KOPT-K1 (cell line): Measurements from ENCODE around the gene ST3GAL2.
"Not testable (repeated sequence)": the region's sequence is repeated elsewhere in the genome, so short reads cannot be mapped to it uniquely, and the experiment has no call there.

ENCODE experiments used
- H3K27ac ChIP-seq: fragments of 200-600 bp; sonication (generic); 2 replicates; pipeline ENCODE4 v1.5.1; 2016; ENCODE audit warnings: antibody characterized with exemption, mild to moderate bottlenecking, low read depth, low read length; ENCODE audit not compliant: poor library complexity, severe bottlenecking
- H3K36me3 ChIP-seq: fragments of 200-600 bp; sonication (generic); 2 replicates; pipeline ENCODE4 v1.5.1; 2017; ENCODE audit warnings: antibody characterized with exemption, mild to moderate bottlenecking, low read length, moderate library complexity; ENCODE audit not compliant: insufficient read depth
- H3K9me3 ChIP-seq: fragments of 200-600 bp; sonication (generic); 2 replicates; pipeline ENCODE4 v1.5.1; 2017; ENCODE audit warnings: antibody characterized with exemption, low read length, mild to moderate bottlenecking; ENCODE audit not compliant: insufficient read depth, poor library complexity, severe bottlenecking

ST3GAL2 gene

GRCh38 chr16:70394853-70395252 is 44.0 kb downstream of the ST3GAL2 start:
- peaks cover 44% of the 10 kb centered on the region for H3K36me3 ChIP-seq
- H3K9me3 ChIP-seq = no peaks in the 10 kb centered on the region
- no peak overlapping the region for H3K27ac ChIP-seq

- Histone ChIP-seq H3K9me3 (no peaks in the 10 kb centered on the region), H3K36me3 (peaks cover 33% of the 10 kb centered on the region), H3K27ac (no peak overlapping the region)
These were observed 45.2 kb downstream of the ST3GAL2 start for GRCh38 chr16:70393662-70394061.

- H3K36me3 ChIP-seq = peaks cover 33% of the 10 kb centered on the region
- no peaks in the 10 kb centered on the region for H3K9me3 ChIP-seq
- no peak overlapping the region for H3K27ac ChIP-seq
These were observed 46.3 kb downstream of the ST3GAL2 start for GRCh38 chr16:70392606-70393005.

- Histone ChIP-seq H3K36me3 (peaks cover 36% of the 10 kb centered on the region), H3K9me3 (no peaks in the 10 kb centered on the region), H3K27ac (no peak overlapping the region)
These were observed 46.9 kb downstream of the ST3GAL2 start for GRCh38 chr16:70391881-70392481.

DNA sequence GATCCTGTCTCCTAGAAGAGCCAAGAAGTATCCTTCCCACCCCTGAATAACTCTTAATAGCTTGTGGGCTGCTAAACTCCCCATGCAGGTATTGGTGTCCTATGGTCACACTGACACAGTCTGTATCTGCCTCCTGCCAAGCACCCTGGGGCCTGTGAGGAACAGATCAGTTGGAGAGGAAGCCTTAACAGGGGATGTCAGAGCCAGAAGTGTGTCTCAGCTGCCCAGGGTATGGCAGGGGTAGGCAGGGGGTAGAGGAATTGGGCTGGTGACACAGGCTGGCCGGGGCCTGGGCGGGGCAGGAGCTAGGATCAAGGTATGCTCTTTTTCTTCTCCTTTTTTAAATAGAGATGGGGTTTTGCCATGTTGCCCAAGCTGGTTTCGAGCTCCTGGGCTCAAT is 47.5 kb downstream of the ST3GAL2 start:
- Histone ChIP-seq H3K36me3 (peaks cover 40% of the 10 kb centered on the region), H3K27ac (no peak overlapping the region), H3K9me3 (no peaks in the 10 kb centered on the region)

DNA sequence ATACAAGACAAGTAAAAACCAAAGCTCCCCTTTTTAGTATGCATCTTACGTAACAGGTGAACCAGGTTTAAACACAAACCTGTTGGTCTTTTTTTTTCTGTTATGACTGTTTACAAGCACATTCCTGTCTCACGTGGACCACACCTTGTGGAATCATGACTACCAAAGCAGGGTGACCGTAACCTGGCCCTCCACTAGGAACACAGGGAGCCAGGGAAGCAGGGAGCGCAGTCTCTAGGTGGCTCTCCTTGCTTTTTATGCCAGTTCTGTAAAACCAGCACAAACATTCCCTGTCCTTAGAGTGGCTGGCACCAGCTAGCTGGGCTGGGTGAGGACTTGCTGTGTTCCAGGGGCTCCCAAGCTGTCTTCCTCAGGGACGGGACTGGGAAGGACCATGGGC is 48.1 kb downstream of the ST3GAL2 start:
- H3K27ac ChIP-seq = no peak overlapping the region
- peaks cover 40% of the 10 kb centered on the region for H3K36me3 ChIP-seq
- no peaks in the 10 kb centered on the region for H3K9me3 ChIP-seq

GRCh38 chr16:70388006-70388680 is 50.8 kb downstream of the ST3GAL2 start:
- Histone ChIP-seq H3K9me3 (no peaks in the 10 kb centered on the region), H3K36me3 (peaks cover 26% of the 10 kb centered on the region), H3K27ac (no peak overlapping the region)

DNA sequence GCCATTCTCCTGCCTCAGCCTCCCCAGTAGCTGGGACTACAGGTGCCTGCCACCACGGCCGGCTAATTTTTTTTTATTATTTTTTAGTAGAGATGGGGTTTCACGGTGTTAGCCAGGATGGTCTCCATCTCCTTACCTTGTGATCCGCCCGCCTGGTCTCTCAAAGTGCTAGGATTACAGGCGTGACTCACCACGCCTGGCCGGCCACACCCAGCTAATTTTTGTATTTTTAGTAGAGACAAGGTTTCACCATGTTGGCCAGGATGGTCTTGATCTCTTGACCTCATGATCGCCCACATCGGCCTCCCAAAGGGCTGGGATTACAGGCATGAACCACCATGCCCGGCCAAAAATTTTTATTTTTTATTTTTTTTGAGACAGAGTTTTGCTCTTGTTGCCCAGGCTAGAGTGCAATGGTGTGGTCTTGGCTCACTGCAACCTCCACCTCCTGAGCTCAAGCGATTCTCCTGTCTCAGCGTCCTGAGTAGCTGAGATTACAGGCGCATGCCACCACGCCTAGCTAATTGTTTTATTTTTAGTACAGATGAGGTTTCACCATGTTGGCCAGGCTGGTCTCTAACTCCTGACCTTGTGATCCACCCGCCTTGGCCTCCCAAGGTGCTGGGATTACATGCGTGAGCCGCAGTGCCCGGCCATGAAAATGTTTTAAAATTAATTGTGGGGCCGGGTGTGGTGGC is 52.5 kb downstream of the ST3GAL2 start:
- not testable (repeated sequence) for H3K9me3 ChIP-seq, H3K27ac ChIP-seq
- peaks cover 30% of the 10 kb centered on the region for H3K36me3 ChIP-seq

DNA sequence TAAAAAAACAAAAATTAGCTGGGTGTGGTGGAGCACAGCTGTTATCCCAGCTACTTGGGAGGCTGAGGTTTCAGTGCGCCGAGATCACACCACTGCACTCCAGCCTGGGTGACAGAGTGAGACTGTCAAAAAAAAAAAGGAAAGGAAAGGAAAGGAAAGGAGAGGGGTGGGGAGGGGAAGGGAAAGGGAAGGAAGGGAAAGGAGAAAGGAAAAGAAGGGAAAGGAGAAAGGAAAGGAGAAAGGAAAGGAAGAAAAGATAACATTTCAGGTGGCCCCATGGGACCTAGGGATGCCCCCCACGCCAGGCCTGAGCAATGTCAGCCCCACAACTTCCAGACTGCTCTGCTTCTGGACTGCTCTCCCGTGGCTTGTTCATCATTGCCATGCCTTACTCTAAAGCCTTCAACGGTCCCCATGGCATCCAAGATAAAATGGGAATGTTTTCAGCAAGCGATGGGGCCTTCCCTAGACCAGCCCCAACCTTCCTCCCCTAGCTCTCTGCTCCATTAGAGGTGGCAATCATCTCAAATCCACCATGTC is 55.4 kb downstream of the ST3GAL2 start:
- H3K27ac ChIP-seq = no peak overlapping the region
- H3K9me3 ChIP-seq = no peaks in the 10 kb centered on the region
- peaks cover 38% of the 10 kb centered on the region for H3K36me3 ChIP-seq

DNA sequence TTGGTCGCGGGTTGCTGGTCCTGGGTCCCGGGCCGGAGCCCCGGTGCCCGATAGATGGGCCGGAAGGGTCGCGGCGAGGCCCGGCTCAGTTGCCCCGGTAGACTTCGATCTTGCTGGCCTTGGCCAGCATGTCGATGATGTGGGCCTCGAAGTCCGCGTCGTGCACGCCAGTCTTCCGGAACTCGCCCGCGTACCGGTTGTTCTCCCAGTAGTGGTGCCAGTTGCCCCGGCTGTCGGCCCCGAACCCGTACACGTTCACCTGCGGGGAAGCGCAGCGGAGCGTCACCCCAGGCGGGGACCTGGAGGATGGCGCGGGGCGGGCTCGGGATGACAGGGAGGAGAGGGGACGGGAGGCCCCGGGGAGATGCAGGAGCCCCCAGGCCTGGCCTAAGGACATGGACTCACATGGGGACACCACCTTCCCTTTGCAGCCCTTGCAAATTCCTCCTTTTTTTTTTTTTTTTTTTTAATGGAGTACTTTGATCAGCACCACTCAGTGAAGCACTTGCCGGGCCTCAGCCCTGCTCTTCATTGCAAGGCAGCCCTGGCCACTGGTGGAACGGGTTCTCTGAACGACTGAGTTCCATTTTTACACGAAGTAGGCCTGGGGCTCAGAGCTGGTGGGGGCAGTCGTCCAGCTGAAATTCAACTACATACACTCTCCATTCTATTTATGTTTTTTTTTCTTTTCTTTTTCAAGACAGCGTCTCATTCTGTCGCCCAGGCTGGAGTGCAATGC is 57.1 kb downstream of the ST3GAL2 start:
- peak overlapping the region; percentile 93 for H3K27ac ChIP-seq
- peaks cover 37% of the 10 kb centered on the region for H3K36me3 ChIP-seq
- no peaks in the 10 kb centered on the region for H3K9me3 ChIP-seq

GRCh38 chr16:70380919-70381603 is 57.8 kb downstream of the ST3GAL2 start:
- H3K36me3 ChIP-seq = peaks cover 43% of the 10 kb centered on the region
- H3K9me3 ChIP-seq = no peaks in the 10 kb centered on the region
- peak overlapping the region; percentile 93 for H3K27ac ChIP-seq

- peaks cover 50% of the 10 kb centered on the region for H3K36me3 ChIP-seq
- no peaks in the 10 kb centered on the region for H3K9me3 ChIP-seq
- peak overlapping the region; percentile 93 for H3K27ac ChIP-seq
These were observed 58.5 kb downstream of the ST3GAL2 start for GRCh38 chr16:70380248-70380918.

DNA sequence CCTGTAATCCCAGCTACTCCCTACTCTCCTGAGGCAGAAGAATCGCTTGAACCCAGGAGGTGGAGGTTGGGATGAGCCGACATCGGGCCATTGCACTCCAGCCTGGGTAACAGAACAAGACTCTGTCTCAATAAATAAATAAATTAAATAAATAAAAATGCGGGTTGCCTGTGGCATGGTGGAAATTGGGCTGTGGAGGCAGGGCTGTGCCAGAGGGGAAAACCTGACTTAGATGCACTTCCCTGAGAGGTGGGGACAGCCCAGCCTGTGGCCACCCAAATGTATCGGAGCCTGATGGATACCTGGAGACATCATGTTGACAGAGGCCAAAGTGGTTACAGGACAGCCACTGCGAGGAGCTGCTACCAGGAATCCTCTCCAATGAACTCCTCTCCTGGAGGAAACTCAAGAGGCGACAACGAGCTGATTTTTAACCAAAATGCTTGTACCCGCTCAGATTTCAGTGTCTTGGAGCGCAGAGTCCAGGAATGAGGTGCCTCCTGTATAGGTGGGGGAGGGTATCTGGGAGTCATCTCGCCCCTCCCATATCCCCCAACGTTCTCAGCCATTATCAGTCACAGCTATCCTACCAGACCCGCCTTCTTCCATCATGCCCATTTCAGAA is 59.9 kb downstream of the ST3GAL2 start:
- Histone ChIP-seq H3K36me3 (peaks cover 64% of the 10 kb centered on the region), H3K9me3 (no peaks in the 10 kb centered on the region), H3K27ac (peak overlapping the region; percentile 93)

DNA sequence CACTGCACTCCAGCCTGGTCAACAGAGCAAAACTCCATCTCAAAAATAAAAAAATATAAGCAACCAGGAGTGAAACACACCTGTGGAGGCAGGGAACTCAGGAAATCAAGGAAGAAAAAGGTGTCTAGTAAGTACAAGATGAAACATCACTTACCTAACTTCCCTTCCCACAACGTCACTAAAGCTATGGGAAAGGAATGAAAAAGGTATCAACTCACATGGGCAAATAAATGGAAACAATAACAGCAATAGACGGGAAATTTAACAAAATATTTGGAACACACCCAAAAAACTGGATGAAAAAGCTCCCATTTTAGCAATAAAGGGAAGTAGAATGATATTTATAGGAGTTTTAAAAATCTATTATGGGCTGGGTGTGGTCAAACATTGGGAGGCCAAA is 61.1 kb downstream of the ST3GAL2 start:
- peaks cover 67% of the 10 kb centered on the region for H3K36me3 ChIP-seq
- no peak overlapping the region for H3K27ac ChIP-seq
- no peaks in the 10 kb centered on the region for H3K9me3 ChIP-seq
